ENCODE data around the gene AARS2. TPM values are rescaled to one million over a fixed set of nuclear protein-coding genes. Genes with fewer than 3 reads are reported as not detected.

The AARS2 gene
- total RNA-seq, 1 donor from 2014 or later, result 12.0 TPM

DNA sequence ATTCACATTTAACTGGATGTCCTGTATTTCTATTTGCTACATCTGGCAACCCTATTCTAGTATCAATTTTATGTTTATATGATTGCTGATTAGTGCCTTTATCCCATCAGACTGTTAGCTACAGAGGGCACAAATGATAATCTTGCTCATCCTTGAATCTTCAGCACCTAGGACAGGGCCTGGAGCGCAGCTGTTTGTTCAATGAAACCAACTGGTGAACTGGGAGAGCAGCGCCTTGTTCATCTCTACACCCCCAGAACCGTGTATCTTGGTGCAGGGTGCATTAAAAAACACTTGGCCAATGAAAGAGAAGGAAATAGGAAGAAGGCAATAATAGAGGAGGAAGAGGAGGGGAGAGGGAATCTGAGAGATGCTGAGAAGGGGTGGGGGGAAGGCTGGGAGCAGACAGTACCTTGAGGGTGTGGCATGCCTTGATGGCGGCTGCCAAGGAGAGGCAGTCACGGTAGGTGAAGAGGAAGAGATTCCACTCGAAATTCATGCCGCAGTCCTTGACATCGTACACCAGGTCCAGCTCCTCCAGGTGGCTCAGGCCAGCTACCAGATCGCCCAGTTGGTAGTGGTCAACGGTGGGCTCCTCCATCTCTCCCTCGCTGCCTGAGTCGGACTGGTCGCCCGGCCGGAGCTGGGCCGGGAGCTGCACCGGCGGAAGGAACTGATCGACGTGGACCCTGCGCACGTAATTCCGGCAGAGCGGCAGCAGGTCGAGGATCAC, 27.4 kb downstream of the AARS2 start:
- intact Hi-C loops (cut with DNase I), result no loop called here
- no peak overlapping the region for H3K4me3 ChIP-seq
- no peak overlapping the region for H3K27ac ChIP-seq
- ATAC-seq (no peak), DNase-seq (no peak)
- no peaks in the 10 kb centered on the region for H3K4me1 ChIP-seq
- TF ChIP-seq, protein P1, sequence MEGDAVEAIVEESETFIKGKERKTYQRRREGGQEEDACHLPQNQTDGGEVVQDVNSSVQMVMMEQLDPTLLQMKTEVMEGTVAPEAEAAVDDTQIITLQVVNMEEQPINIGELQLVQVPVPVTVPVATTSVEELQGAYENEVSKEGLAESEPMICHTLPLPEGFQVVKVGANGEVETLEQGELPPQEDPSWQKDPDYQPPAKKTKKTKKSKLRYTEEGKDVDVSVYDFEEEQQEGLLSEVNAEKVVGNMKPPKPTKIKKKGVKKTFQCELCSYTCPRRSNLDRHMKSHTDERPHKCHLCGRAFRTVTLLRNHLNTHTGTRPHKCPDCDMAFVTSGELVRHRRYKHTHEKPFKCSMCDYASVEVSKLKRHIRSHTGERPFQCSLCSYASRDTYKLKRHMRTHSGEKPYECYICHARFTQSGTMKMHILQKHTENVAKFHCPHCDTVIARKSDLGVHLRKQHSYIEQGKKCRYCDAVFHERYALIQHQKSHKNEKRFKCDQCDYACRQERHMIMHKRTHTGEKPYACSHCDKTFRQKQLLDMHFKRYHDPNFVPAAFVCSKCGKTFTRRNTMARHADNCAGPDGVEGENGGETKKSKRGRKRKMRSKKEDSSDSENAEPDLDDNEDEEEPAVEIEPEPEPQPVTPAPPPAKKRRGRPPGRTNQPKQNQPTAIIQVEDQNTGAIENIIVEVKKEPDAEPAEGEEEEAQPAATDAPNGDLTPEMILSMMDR (IDR thresholded peaks at IDR 0.05), result no peak
- peaks cover 29% of the 10 kb centered on the region for H3K27me3 ChIP-seq (ENCODE audit: low read depth)
- no peaks in the 10 kb centered on the region for H3K9me3 ChIP-seq
- H3K36me3 ChIP-seq, result no peaks in the 10 kb centered on the region

GRCh38 chr6:44284867-44285266, 28.3 kb downstream of the AARS2 start:
- H3K27me3 ChIP-seq (ENCODE audit: low read depth), result peaks cover 21% of the 10 kb centered on the region
- no peak for ATAC-seq

GRCh38 chr6:44284121-44284520, 29.0 kb downstream of the AARS2 start:
- H3K27me3 ChIP-seq (ENCODE audit: low read depth), result peaks cover 14% of the 10 kb centered on the region
- ATAC-seq (peak; percentile 35 to 44), DNase-seq (no peak)
- no peaks in the 10 kb centered on the region for H3K9me3 ChIP-seq
- H3K27ac ChIP-seq, result no peak overlapping the region
- H3K4me1 ChIP-seq, result no peaks in the 10 kb centered on the region
- TF ChIP-seq, protein P1 (IDR thresholded peaks at IDR 0.05), result no peak
- H3K36me3 ChIP-seq, result no peaks in the 10 kb centered on the region
- no peak overlapping the region for H3K4me3 ChIP-seq
- intact Hi-C loops (cut with DNase I), result no loop called here

More at GRCh38 chr6:44284867-44285266, 28.3 kb downstream of the AARS2 start:
- H3K27ac ChIP-seq, result no peak overlapping the region
- no peaks in the 10 kb centered on the region for H3K9me3 ChIP-seq
- H3K4me3 ChIP-seq, result no peak overlapping the region
- no peaks in the 10 kb centered on the region for H3K4me1 ChIP-seq
- TF ChIP-seq, protein P1 (IDR thresholded peaks at IDR 0.05), result no peak
- intact Hi-C loops (cut with DNase I), result no loop called here
- H3K36me3 ChIP-seq, result no peaks in the 10 kb centered on the region
- DNase-seq, result no peak

- Histone ChIP-seq H3K27me3 (ENCODE audit: low read depth) (peaks cover 38% of the 10 kb centered on the region), H3K4me3 (no peak overlapping the region), H3K4me1 (peaks cover 4% of the 10 kb centered on the region), H3K27ac (no peak overlapping the region), H3K36me3 (no peaks in the 10 kb centered on the region), H3K9me3 (no peaks in the 10 kb centered on the region)
- intact Hi-C loops (cut with DNase I), result no loop called here
- DNase-seq, result no peak
- TF ChIP-seq, protein P1 (IDR thresholded peaks at IDR 0.05), result no peak
- no peak for ATAC-seq
Measured at GRCh38 chr6:44278774-44279697, 34.1 kb downstream of the AARS2 start.

- Histone ChIP-seq H3K4me3 (no peak overlapping the region), H3K36me3 (no peaks in the 10 kb centered on the region), H3K9me3 (no peaks in the 10 kb centered on the region), H3K27ac (no peak overlapping the region), H3K27me3 (ENCODE audit: low read depth) (peaks cover 44% of the 10 kb centered on the region), H3K4me1 (peaks cover 4% of the 10 kb centered on the region)
- intact Hi-C loops (cut with DNase I), result no loop called here
- TF ChIP-seq, protein P1 (IDR thresholded peaks at IDR 0.05), result no peak
- no peak for DNase-seq
- no peak for ATAC-seq
Measured at GRCh38 chr6:44278315-44278714, 34.8 kb downstream of the AARS2 start.

Data from lower lobe of right lung (tissue), 2 donors.